Endothelial cell (in vitro differentiated cells): ENCODE measurements around the gene CXorf49. TPM values are rescaled to one million over a fixed set of nuclear protein-coding genes. Genes with fewer than 3 reads are reported as not detected.
"Not testable (repeated sequence)": the region's sequence is repeated elsewhere in the genome, so short reads cannot be mapped to it uniquely, and the experiment has no call there.

Source experiments
- DNase-seq: peaks from one replicate; pipeline ENCODE4 v3.0.0; 2021; ENCODE audit warnings: low spot score
- H3K27ac Mint-ChIP-seq: one replicate; pipeline ENCODE4 v1.8.0; 2021; ENCODE audit warnings: mixed read lengths, inconsistent platforms; ENCODE audit not compliant: unreplicated experiment
- H3K27me3 Mint-ChIP-seq: one replicate; pipeline ENCODE4 v1.8.0; 2021; ENCODE audit warnings: mild to moderate bottlenecking, moderate library complexity, mixed read lengths, inconsistent platforms; ENCODE audit not compliant: unreplicated experiment
- H3K36me3 Mint-ChIP-seq: one replicate; pipeline ENCODE4 v1.8.0; 2021; ENCODE audit warnings: mild to moderate bottlenecking, low read depth, mixed read lengths, inconsistent platforms; ENCODE audit not compliant: unreplicated experiment
- H3K4me1 Mint-ChIP-seq: one replicate; pipeline ENCODE4 v1.8.0; 2021; ENCODE audit warnings: mild to moderate bottlenecking, mixed read lengths, inconsistent platforms; ENCODE audit not compliant: unreplicated experiment
- H3K4me3 Mint-ChIP-seq: one replicate; pipeline ENCODE4 v1.8.0; 2021; ENCODE audit warnings: mild to moderate bottlenecking, mixed read lengths, inconsistent platforms; ENCODE audit not compliant: unreplicated experiment
- H3K9me3 Mint-ChIP-seq: one replicate; pipeline ENCODE4 v1.8.0; 2021; ENCODE audit warnings: mixed read lengths, inconsistent platforms; ENCODE audit not compliant: unreplicated experiment
- long read RNA-seq: library from polyadenylated mRNA; unstranded; transcript quantifications from one replicate; pipeline ENCODE4 v2.0.0, GENCODE V29; 2020; ENCODE audit not compliant: unreplicated experiment
- total RNA-seq: library from RNA; stranded (reverse); fragmentation: NEBNext Ultra II Directional; extraction: Animal tissue kit (Norgen Biotek cat#: 25700); gene quantifications from one replicate; pipeline ENCODE4 v1.2.1, GENCODE V29; 2021; ENCODE audit not compliant: unreplicated experiment

CXorf49 gene
- not detected for total RNA-seq
- long read RNA-seq: 0 reads

- H3K36me3 Mint-ChIP-seq, H3K9me3 Mint-ChIP-seq, H3K27ac Mint-ChIP-seq, H3K4me3 Mint-ChIP-seq, H3K4me1 Mint-ChIP-seq, H3K27me3 Mint-ChIP-seq, DNase-seq: not testable (repeated sequence)
Measured at GRCh38 chrX:71718185-71718584, at the start of gene CXorf49. Gene CXorf49, minus strand, starts transcription at chrX:71718285. Its CDS starts 134 bp downstream, at chrX:71718151.

GRCh38 chrX:71767134-71767533, 49.0 kb upstream of the CXorf49 start:
- not testable (repeated sequence) for H3K27me3 Mint-ChIP-seq, H3K9me3 Mint-ChIP-seq, DNase-seq, H3K27ac Mint-ChIP-seq, H3K36me3 Mint-ChIP-seq, H3K4me3 Mint-ChIP-seq, H3K4me1 Mint-ChIP-seq

- not testable (repeated sequence) for H3K27ac Mint-ChIP-seq, DNase-seq, H3K4me1 Mint-ChIP-seq, H3K9me3 Mint-ChIP-seq, H3K27me3 Mint-ChIP-seq, H3K36me3 Mint-ChIP-seq, H3K4me3 Mint-ChIP-seq
Measured at GRCh38 chrX:71765613-71766012, 47.5 kb upstream of the CXorf49 start.

- not testable (repeated sequence) for H3K27me3 Mint-ChIP-seq, H3K4me3 Mint-ChIP-seq, H3K27ac Mint-ChIP-seq, H3K4me1 Mint-ChIP-seq, DNase-seq, H3K36me3 Mint-ChIP-seq, H3K9me3 Mint-ChIP-seq
Measured at GRCh38 chrX:71764832-71765231, 46.7 kb upstream of the CXorf49 start.

GRCh38 chrX:71763049-71763448, 45.0 kb upstream of the CXorf49 start, which contains the start of gene CXorf49B:
Gene CXorf49B, plus strand, starts transcription at chrX:71763349. Its CDS starts 75 bp downstream, at chrX:71763424.
- H3K27ac Mint-ChIP-seq, H3K4me3 Mint-ChIP-seq, H3K4me1 Mint-ChIP-seq, H3K27me3 Mint-ChIP-seq, H3K36me3 Mint-ChIP-seq, H3K9me3 Mint-ChIP-seq, DNase-seq: not testable (repeated sequence)

GRCh38 chrX:71760688-71761281, 42.7 kb upstream of the CXorf49 start:
- H3K36me3 Mint-ChIP-seq, H3K9me3 Mint-ChIP-seq, H3K27me3 Mint-ChIP-seq, H3K4me3 Mint-ChIP-seq, DNase-seq, H3K4me1 Mint-ChIP-seq, H3K27ac Mint-ChIP-seq: not testable (repeated sequence)

- not testable (repeated sequence) for H3K4me1 Mint-ChIP-seq, H3K27ac Mint-ChIP-seq, H3K36me3 Mint-ChIP-seq, H3K9me3 Mint-ChIP-seq, H3K4me3 Mint-ChIP-seq, H3K27me3 Mint-ChIP-seq, DNase-seq
Measured at GRCh38 chrX:71720289-71720886, 2.3 kb upstream of the CXorf49 start.

- not testable (repeated sequence) for H3K36me3 Mint-ChIP-seq, H3K4me3 Mint-ChIP-seq, H3K4me1 Mint-ChIP-seq, DNase-seq, H3K27me3 Mint-ChIP-seq, H3K27ac Mint-ChIP-seq, H3K9me3 Mint-ChIP-seq
Measured at GRCh38 chrX:71719195-71719594, 1.1 kb upstream of the CXorf49 start.

GRCh38 chrX:71716323-71716722, 1.8 kb downstream of the CXorf49 start:
- H3K9me3 Mint-ChIP-seq: not testable (repeated sequence)

GRCh38 chrX:71715551-71715950, 2.5 kb downstream of the CXorf49 start:
- not testable (repeated sequence) for H3K4me1 Mint-ChIP-seq, DNase-seq, H3K9me3 Mint-ChIP-seq, H3K27me3 Mint-ChIP-seq, H3K36me3 Mint-ChIP-seq, H3K27ac Mint-ChIP-seq, H3K4me3 Mint-ChIP-seq

More at GRCh38 chrX:71716323-71716722, 1.8 kb downstream of the CXorf49 start:
- H3K4me3 Mint-ChIP-seq, H3K27ac Mint-ChIP-seq, H3K27me3 Mint-ChIP-seq, DNase-seq, H3K36me3 Mint-ChIP-seq, H3K4me1 Mint-ChIP-seq: not testable (repeated sequence)

- not testable (repeated sequence) for DNase-seq, H3K4me1 Mint-ChIP-seq, H3K27me3 Mint-ChIP-seq, H3K36me3 Mint-ChIP-seq, H3K27ac Mint-ChIP-seq, H3K4me3 Mint-ChIP-seq, H3K9me3 Mint-ChIP-seq
Measured at GRCh38 chrX:71714064-71714463, 4.0 kb downstream of the CXorf49 start.

GRCh38 chrX:71702853-71703252, 15.2 kb downstream of the CXorf49 start:
- not testable (repeated sequence) for H3K9me3 Mint-ChIP-seq, H3K27ac Mint-ChIP-seq, H3K27me3 Mint-ChIP-seq, H3K4me3 Mint-ChIP-seq, H3K36me3 Mint-ChIP-seq, H3K4me1 Mint-ChIP-seq, DNase-seq
